Muscle layer of colon (tissue), 2 donors: ENCODE results near the gene PRRC2B.

ENCODE experiments used
- H3K27ac ChIP-seq: one replicate; pipeline ENCODE4 v1.7.0; 2013; ENCODE audit warnings: low read depth, mild to moderate bottlenecking, low read length, moderate library complexity
- H3K27me3 ChIP-seq, 2 donors: one replicate each; pipeline ENCODE4 v1.7.0; 2013; ENCODE audit warnings: low read length in 2 of 2, mild to moderate bottlenecking in 2 of 2; ENCODE audit not compliant: insufficient read depth in 2 of 2, control insufficient read depth in 1 of 2
- H3K36me3 ChIP-seq: one replicate; pipeline ENCODE4 v1.7.0; 2013; ENCODE audit warnings: mild to moderate bottlenecking, low read length; ENCODE audit not compliant: insufficient read depth
- H3K4me1 ChIP-seq: one replicate; pipeline ENCODE4 v1.7.0; 2013; ENCODE audit warnings: mild to moderate bottlenecking, low read length; ENCODE audit not compliant: insufficient read depth
- H3K4me3 ChIP-seq, 2 donors: one replicate each; pipeline ENCODE4 v1.7.0; 2013; ENCODE audit warnings: low read length in 2 of 2, low read depth in 1 of 2, mild to moderate bottlenecking in 1 of 2, moderate library complexity in 1 of 2
- H3K9ac ChIP-seq: one replicate; pipeline ENCODE4 v1.7.0; 2013; ENCODE audit warnings: low read length
- H3K9me3 ChIP-seq: one replicate; pipeline ENCODE4 v1.7.0; 2013; ENCODE audit warnings: mild to moderate bottlenecking, low read length
- donor health status: abdominal sarcoma.
- donor health status: Adenocarcinoma of cecum.

The PRRC2B gene

GRCh38 chr9:131403493-131403773, 9.5 kb downstream of the PRRC2B start:
- H3K9me3 ChIP-seq = no peaks in the 10 kb centered on the region
- H3K27ac ChIP-seq = peak overlapping the region; percentile 95
- no peak overlapping the region for H3K9ac ChIP-seq
- H3K27me3 ChIP-seq = no peaks in the 10 kb centered on the region
- peaks cover 72% of the 10 kb centered on the region for H3K4me1 ChIP-seq
- no peak overlapping the region for H3K4me3 ChIP-seq
- no peaks in the 10 kb centered on the region for H3K36me3 ChIP-seq

DNA sequence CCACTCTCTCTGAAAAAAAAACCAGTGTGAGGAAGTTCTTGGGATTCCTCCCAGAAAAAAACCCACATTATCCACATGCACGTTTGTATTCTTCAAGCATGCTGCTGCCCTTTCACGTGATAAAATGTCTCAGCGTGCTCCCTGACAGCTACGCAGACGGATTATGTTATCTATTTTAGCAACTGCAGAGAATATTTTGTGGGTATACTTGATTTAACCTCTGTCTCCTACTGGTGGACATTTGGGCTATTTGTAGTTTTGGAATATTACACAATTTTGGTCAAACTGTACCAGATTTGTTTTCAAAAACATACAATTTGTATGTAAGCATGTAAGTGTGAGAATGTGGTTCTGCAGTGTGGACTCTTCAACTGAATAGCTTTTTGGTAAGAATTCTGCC, 10.7 kb downstream of the PRRC2B start:
- Histone ChIP-seq H3K36me3 (no peaks in the 10 kb centered on the region), H3K9ac (peak overlapping the region; percentile 14), H3K9me3 (no peaks in the 10 kb centered on the region), H3K27me3 (no peaks in the 10 kb centered on the region), H3K4me3 (peak overlapping the region in 1 of 2 donors; percentile 23), H3K27ac (peak overlapping the region; percentile 95), H3K4me1 (peaks cover 78% of the 10 kb centered on the region)

GRCh38 chr9:131404987-131405386, 11.1 kb downstream of the PRRC2B start:
- H3K9me3 ChIP-seq = no peaks in the 10 kb centered on the region
- H3K9ac ChIP-seq = peak overlapping the region; percentile 14
- no peaks in the 10 kb centered on the region for H3K27me3 ChIP-seq
- H3K36me3 ChIP-seq = no peaks in the 10 kb centered on the region
- H3K4me3 ChIP-seq = peak overlapping the region in 1 of 2 donors; percentile 41
- H3K4me1 ChIP-seq = peaks cover 82% of the 10 kb centered on the region
- peak overlapping the region; percentile 95 for H3K27ac ChIP-seq

DNA sequence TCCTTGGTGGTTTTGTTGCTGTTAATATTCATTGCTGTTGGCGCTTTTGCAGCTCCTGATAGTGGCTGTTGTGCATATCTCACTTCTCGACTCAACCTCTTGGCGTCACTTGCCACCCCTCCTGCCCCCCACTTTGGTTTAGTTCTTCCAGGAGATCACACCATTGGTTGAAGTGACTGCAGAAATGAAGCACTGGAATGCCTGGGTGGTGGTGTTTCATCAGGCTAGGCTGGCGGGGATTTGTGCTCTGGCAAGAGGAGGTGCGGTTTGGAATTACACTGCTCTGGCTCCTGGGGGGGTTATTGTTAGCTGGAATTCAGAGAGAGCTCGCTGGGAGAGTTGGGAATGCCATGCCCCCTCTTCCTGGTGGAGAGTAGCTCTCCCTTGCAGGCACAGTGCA, 11.5 kb downstream of the PRRC2B start:
- peak overlapping the region in 1 of 2 donors; percentile 41 for H3K4me3 ChIP-seq
- no peaks in the 10 kb centered on the region for H3K36me3 ChIP-seq
- peak overlapping the region; percentile 95 for H3K27ac ChIP-seq
- H3K27me3 ChIP-seq = no peaks in the 10 kb centered on the region
- peaks cover 87% of the 10 kb centered on the region for H3K4me1 ChIP-seq
- no peaks in the 10 kb centered on the region for H3K9me3 ChIP-seq
- peak overlapping the region; percentile 14 for H3K9ac ChIP-seq

DNA sequence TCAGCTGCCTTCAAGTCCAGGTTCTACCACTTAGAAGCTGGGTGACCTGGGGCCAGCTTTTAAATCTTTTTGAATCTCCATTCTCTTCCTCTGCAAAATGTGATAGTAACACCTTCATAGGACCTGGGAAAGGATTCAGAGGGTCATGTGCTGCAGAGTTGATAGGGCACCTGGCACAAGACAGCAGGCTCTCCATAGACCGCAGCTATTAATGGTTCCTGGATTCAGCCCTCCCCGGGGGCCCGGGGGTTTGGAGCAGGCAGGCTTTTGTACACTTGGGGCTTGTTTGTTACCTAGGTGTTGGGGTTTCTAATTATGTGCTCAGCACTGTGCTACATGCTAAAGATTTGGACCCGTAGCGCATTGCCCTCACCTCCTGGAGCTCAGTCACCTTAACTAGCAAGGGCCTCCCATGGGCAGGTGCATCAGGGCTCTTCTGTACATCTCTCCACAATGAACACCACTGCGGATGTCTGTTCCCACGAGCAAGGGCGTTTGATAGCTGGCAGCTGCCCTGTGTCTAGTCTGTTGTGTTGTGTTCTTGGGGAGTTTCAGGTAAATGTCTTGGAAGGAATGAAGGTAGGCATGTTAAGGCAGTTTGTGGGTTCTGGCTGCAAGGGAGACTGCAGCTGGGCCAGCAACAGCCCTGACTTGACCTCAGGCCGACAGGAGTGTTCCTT, 12.1 kb downstream of the PRRC2B start:
- Histone ChIP-seq H3K4me3 (peak overlapping the region in 1 of 2 donors; percentile 51), H3K9me3 (no peaks in the 10 kb centered on the region), H3K9ac (peak overlapping the region; percentile 14), H3K36me3 (no peaks in the 10 kb centered on the region), H3K27ac (peak overlapping the region; percentile 95), H3K27me3 (no peaks in the 10 kb centered on the region), H3K4me1 (peaks cover 92% of the 10 kb centered on the region)

GRCh38 chr9:131406563-131407436, 12.9 kb downstream of the PRRC2B start:
- H3K27ac ChIP-seq = peak overlapping the region; percentile 95
- H3K9ac ChIP-seq = peak overlapping the region; percentile 14
- H3K4me1 ChIP-seq = peaks cover 89% of the 10 kb centered on the region
- no peaks in the 10 kb centered on the region for H3K9me3 ChIP-seq
- H3K27me3 ChIP-seq = no peaks in the 10 kb centered on the region
- H3K4me3 ChIP-seq = peak overlapping the region in 1 of 2 donors; percentile 51
- no peaks in the 10 kb centered on the region for H3K36me3 ChIP-seq

DNA sequence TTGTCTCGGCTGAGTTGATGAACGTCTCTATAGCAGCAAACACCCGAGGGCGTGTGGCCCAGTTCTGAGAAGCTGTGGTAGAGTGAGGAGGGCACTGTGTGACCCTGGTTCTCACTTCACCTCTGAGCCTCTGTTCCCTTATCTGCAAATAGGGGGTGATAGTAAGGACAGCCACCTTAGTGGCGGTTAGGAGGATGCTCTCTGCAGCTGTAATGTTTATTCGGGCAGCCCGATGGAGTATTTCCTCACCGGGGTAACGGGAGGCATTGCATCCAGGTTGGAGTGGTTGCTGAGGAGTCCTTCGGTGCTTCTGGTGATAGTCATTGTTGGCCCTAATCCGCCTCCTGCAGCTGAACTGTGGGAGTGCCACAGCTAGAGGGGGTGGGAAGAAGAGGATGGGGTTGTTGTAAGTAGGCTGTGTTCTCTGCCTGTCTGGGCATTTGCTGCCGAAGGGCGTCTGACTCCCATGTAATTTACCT, 13.9 kb downstream of the PRRC2B start:
- Histone ChIP-seq H3K4me3 (peak overlapping the region in 1 of 2 donors; percentile 51), H3K36me3 (no peaks in the 10 kb centered on the region), H3K4me1 (peaks cover 88% of the 10 kb centered on the region), H3K9ac (no peak overlapping the region), H3K27me3 (no peaks in the 10 kb centered on the region), H3K9me3 (no peaks in the 10 kb centered on the region), H3K27ac (peak overlapping the region; percentile 95)

GRCh38 chr9:131409458-131409992, 15.6 kb downstream of the PRRC2B start:
- Histone ChIP-seq H3K36me3 (no peaks in the 10 kb centered on the region), H3K9me3 (no peaks in the 10 kb centered on the region), H3K9ac (no peak overlapping the region), H3K4me1 (peaks cover 75% of the 10 kb centered on the region), H3K27ac (peak overlapping the region; percentile 14), H3K4me3 (no peak overlapping the region), H3K27me3 (no peaks in the 10 kb centered on the region)

- Histone ChIP-seq H3K9ac (no peak overlapping the region), H3K9me3 (no peaks in the 10 kb centered on the region), H3K4me3 (no peak overlapping the region), H3K4me1 (peaks cover 69% of the 10 kb centered on the region), H3K36me3 (no peaks in the 10 kb centered on the region), H3K27ac (no peak overlapping the region), H3K27me3 (no peaks in the 10 kb centered on the region)
These were observed 16.2 kb downstream of the PRRC2B start for GRCh38 chr9:131410044-131410491.

DNA sequence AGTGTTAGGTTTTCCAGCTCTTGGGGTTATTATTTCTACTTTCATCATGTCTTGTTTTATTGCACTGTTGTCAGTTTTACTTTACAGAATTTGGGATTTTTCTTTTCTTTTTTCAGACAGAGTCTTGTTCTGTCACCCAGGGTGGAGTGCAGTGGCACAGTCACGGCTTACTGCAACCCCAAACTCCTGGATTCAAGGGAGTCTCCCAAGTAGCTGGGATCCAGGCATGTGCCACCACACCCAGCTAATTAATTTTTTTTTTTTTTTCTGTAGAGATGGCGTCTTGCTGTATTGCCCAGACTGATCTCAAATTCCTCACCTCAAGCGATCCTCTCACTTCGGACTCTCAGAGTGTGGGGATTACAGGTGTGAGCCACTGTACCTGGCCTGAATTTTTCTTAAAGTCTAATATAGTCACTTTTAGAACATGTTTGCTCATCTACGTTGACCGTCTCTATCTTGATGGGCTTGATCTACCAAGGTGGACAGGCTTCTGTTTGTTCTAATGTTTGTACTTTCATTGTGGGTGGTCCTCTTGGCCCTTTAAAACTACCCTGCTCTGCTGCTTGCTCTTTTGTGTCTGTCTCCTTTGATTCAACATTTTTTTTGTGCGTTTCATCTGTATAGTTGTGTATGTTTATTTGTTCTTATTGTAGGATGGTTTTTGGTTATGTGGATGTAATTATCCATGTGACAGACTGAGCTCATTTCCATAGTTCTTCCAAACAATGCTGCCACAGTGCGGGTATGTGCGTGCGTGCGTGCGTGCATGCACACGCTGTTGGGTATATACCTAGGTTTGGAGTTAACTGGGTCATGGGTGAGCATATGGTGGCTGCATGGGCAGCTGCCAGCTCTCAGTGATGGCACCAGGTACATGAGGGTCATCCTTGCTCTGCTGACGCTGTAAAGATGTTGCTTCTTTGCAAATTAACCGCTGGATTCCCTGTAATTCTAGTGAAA, 18.1 kb downstream of the PRRC2B start:
- no peaks in the 10 kb centered on the region for H3K9me3 ChIP-seq
- no peaks in the 10 kb centered on the region for H3K27me3 ChIP-seq
- H3K36me3 ChIP-seq = no peaks in the 10 kb centered on the region
- H3K9ac ChIP-seq = no peak overlapping the region
- H3K4me3 ChIP-seq = no peak overlapping the region
- peaks cover 53% of the 10 kb centered on the region for H3K4me1 ChIP-seq
- no peak overlapping the region for H3K27ac ChIP-seq
